GM12873 (cell line): ENCODE measurements around the gene PTPRD.

Experiments
- CTCF ChIP-seq: IDR thresholded peaks from 2 replicates; pipeline ENCODE4 v1.5.1; 2012; ENCODE audit warnings: low read depth, mild to moderate bottlenecking, moderate library complexity, low read length, control low read depth; ENCODE audit not compliant: insufficient read depth; ENCODE audit errors: missing control alignments

PTPRD gene

GRCh38 chr9:9614607-9615006 is 998.2 kb downstream of the PTPRD start:
- no peak for TF ChIP-seq CTCF

- TF ChIP-seq CTCF, result no peak
Observed at GRCh38 chr9:9612755-9613154, 1000.0 kb downstream of the PTPRD start.

- no peak for TF ChIP-seq CTCF
Observed at GRCh38 chr9:9612270-9612669, 1000.5 kb downstream of the PTPRD start.

- no peak for TF ChIP-seq CTCF
Observed at GRCh38 chr9:9605681-9606080, 1007.1 kb downstream of the PTPRD start.

- no peak for TF ChIP-seq CTCF
Observed at GRCh38 chr9:9603345-9603744, 1009.5 kb downstream of the PTPRD start.

GRCh38 chr9:9598723-9599122 is 1014.1 kb downstream of the PTPRD start:
- no peak for TF ChIP-seq CTCF

GRCh38 chr9:9592104-9592503 is 1020.7 kb downstream of the PTPRD start:
- no peak for TF ChIP-seq CTCF
